H9 (cell line): ENCODE results near the gene NR2F2. TPM values are rescaled to one million over a fixed set of nuclear protein-coding genes. Genes with fewer than 3 reads are reported as not detected.
A peak's percentile ranks its signal among the peaks of the same experiment; 100 is the strongest.

Source experiments
- DNase-seq: peaks from one replicate; pipeline ENCODE4 v3.0.0-alpha.2; 2017
- H2AFZ ChIP-seq: one replicate; pipeline ENCODE4 v1.6.1; 2013; ENCODE audit warnings: mild to moderate bottlenecking, low read length, control low read depth, moderate library complexity
- H2AK5ac ChIP-seq: 2 replicates; pipeline ENCODE4 v1.6.1; 2013; ENCODE audit warnings: low read length, control low read depth, mixed read lengths; ENCODE audit not compliant: insufficient read length
- H2BK120ac ChIP-seq: one replicate; pipeline ENCODE4 v1.6.1; 2013; ENCODE audit warnings: low read depth, mild to moderate bottlenecking, low read length, control low read depth, inconsistent platforms; ENCODE audit not compliant: poor library complexity, severe bottlenecking
- H2BK12ac ChIP-seq: 2 replicates; pipeline ENCODE4 v1.6.1; 2013; ENCODE audit warnings: low read length, control low read depth, mixed read lengths, low read depth; ENCODE audit not compliant: insufficient read length
- H2BK15ac ChIP-seq: 2 replicates; pipeline ENCODE4 v1.6.1; 2013; ENCODE audit warnings: low read depth, low read length, control low read depth
- H2BK20ac ChIP-seq: one replicate; pipeline ENCODE4 v1.6.1; 2013; ENCODE audit warnings: low read depth, mild to moderate bottlenecking, low read length, control low read depth, inconsistent platforms; ENCODE audit not compliant: poor library complexity, severe bottlenecking
- H2BK5ac ChIP-seq: 2 replicates; pipeline ENCODE4 v1.6.1; 2013; ENCODE audit warnings: low read length, control low read depth, mixed read lengths; ENCODE audit not compliant: insufficient read length
- H3K14ac ChIP-seq: 2 replicates; pipeline ENCODE4 v1.6.1; 2013; ENCODE audit warnings: low read length, control low read depth; ENCODE audit not compliant: insufficient read depth
- H3K18ac ChIP-seq: 2 replicates; pipeline ENCODE4 v1.6.1; 2013; ENCODE audit warnings: low read depth, mild to moderate bottlenecking, mixed read lengths, low read length, control low read depth; ENCODE audit not compliant: insufficient read length
- H3K23ac ChIP-seq: 2 replicates; pipeline ENCODE4 v1.6.1; 2013; ENCODE audit warnings: low read length, control low read depth, mixed read lengths, low read depth; ENCODE audit not compliant: insufficient read length
- H3K23me2 ChIP-seq: 2 replicates; pipeline ENCODE4 v1.6.1; 2013; ENCODE audit warnings: low read depth, mild to moderate bottlenecking, mixed read lengths, low read length, control low read depth; ENCODE audit not compliant: insufficient read length, poor library complexity, severe bottlenecking
- H3K27ac ChIP-seq: 2 replicates; pipeline ENCODE4 v1.5.1; 2013; ENCODE audit warnings: low read length, control low read depth, mixed read lengths, low read depth; ENCODE audit not compliant: insufficient read length
- H3K27me3 ChIP-seq: 2 replicates; pipeline ENCODE4 v1.6.1; 2013; ENCODE audit warnings: low read length, control low read depth, inconsistent platforms; ENCODE audit not compliant: insufficient read depth
- H3K4ac ChIP-seq: 2 replicates; pipeline ENCODE4 v1.6.1; 2013; ENCODE audit warnings: low read depth, mild to moderate bottlenecking, control low read depth, inconsistent platforms, low read length, moderate library complexity
- H3K4me1 ChIP-seq: 2 replicates; pipeline ENCODE4 v1.6.1; 2013; ENCODE audit warnings: low read length, control low read depth, inconsistent platforms; ENCODE audit not compliant: insufficient read depth
- H3K4me2 ChIP-seq: 2 replicates; pipeline ENCODE4 v1.6.1; 2013; ENCODE audit warnings: low read length, control low read depth, mixed read lengths; ENCODE audit not compliant: insufficient read length, insufficient read depth
- H3K56ac ChIP-seq: 2 replicates; pipeline ENCODE4 v1.6.1; 2013; ENCODE audit warnings: low read depth, mild to moderate bottlenecking, mixed read lengths, low read length, control low read depth; ENCODE audit not compliant: insufficient read length
- H3K79me1 ChIP-seq: 2 replicates; pipeline ENCODE4 v1.6.1; 2013; ENCODE audit warnings: low read depth, mild to moderate bottlenecking, moderate library complexity, low read length, control low read depth, inconsistent platforms; ENCODE audit not compliant: insufficient read depth, poor library complexity, severe bottlenecking
- H3K79me2 ChIP-seq: 2 replicates; pipeline ENCODE4 v1.6.1; 2013; ENCODE audit warnings: low read length, control low read depth, inconsistent platforms; ENCODE audit not compliant: insufficient read depth
- H3K9ac ChIP-seq: 2 replicates; pipeline ENCODE4 v1.6.1; 2013; ENCODE audit warnings: low read length, control low read depth, mixed read lengths; ENCODE audit not compliant: insufficient read length; ENCODE audit errors: extremely low read depth
- H3K9me3 ChIP-seq: one replicate; pipeline ENCODE4 v1.6.1; 2013; ENCODE audit warnings: low read depth, low read length, inconsistent platforms; ENCODE audit not compliant: control insufficient read depth
- H3T11ph ChIP-seq: one replicate; pipeline ENCODE4 v1.6.1; 2013; ENCODE audit warnings: mild to moderate bottlenecking, low read length, control low read depth, inconsistent platforms
- H4K20me1 ChIP-seq: one replicate; pipeline ENCODE4 v1.6.1; 2013; ENCODE audit not compliant: control insufficient read depth, insufficient read length, insufficient read depth
- H4K5ac ChIP-seq: 2 replicates; pipeline ENCODE4 v1.6.1; 2013; ENCODE audit warnings: low read depth, mild to moderate bottlenecking, mixed read lengths, low read length, control low read depth; ENCODE audit not compliant: insufficient read length
- H4K8ac ChIP-seq: replicated peaks from 2 replicates; pipeline ENCODE4 v1.6.1; 2013; ENCODE audit warnings: low read length, control low read depth, mixed read lengths, low read depth; ENCODE audit not compliant: insufficient read length
- H4K91ac ChIP-seq: 2 replicates; pipeline ENCODE4 v1.6.1; 2013; ENCODE audit warnings: low read depth, mild to moderate bottlenecking, moderate library complexity, mixed read lengths, low read length, control low read depth; ENCODE audit not compliant: insufficient read length
- H3K27ac Mint-ChIP-seq, 3 experiments: 2 replicates in 2 of 3; 3 replicates in 1 of 3; pipeline ENCODE4 v1.8.0; 2020 to 2021; ENCODE audit warnings: mixed read lengths in 3 of 3, mild to moderate bottlenecking in 1 of 3, moderate library complexity in 1 of 3
- H3K27me3 Mint-ChIP-seq: 2 replicates; pipeline ENCODE4 v1.8.0; 2021; ENCODE audit warnings: low read depth, mild to moderate bottlenecking, moderate library complexity, mixed read lengths
- H3K36me3 Mint-ChIP-seq, 3 experiments: 2 replicates in 2 of 3; 3 replicates in 1 of 3; pipeline ENCODE4 v1.8.0; 2020 to 2021; ENCODE audit warnings: low read depth in 3 of 3, mixed read lengths in 3 of 3; ENCODE audit not compliant: insufficient read depth in 1 of 3
- H3K4me1 Mint-ChIP-seq, 2 experiments: 2 replicates each; pipeline ENCODE4 v1.8.0; 2020; ENCODE audit warnings: mixed read lengths in 2 of 2
- H3K4me3 Mint-ChIP-seq, 2 experiments: 2 replicates in 1 of 2; 3 replicates in 1 of 2; pipeline ENCODE4 v1.8.0; 2020 to 2021; ENCODE audit warnings: mild to moderate bottlenecking in 2 of 2, mixed read lengths in 2 of 2, moderate library complexity in 1 of 2
- H3K9me3 Mint-ChIP-seq, 2 experiments: 2 replicates in 1 of 2; 3 replicates in 1 of 2; pipeline ENCODE4 v1.8.0; 2020; ENCODE audit warnings: mild to moderate bottlenecking in 2 of 2, mixed read lengths in 2 of 2, moderate library complexity in 1 of 2
- CTCF ChIP-seq: fragments of 200-600 bp; sonication (generic); conservative IDR thresholded peaks from 3 replicates; pipeline ENCODE4 v1.8.0; 2021; ENCODE audit warnings: antibody characterized with exemption, mild to moderate bottlenecking
- WGBS: extraction: QIAGEN DNeasy Blood & Tissue Kit; methylation state at CpG from one replicate; pipeline ENCODE4 v1.1.7; 2013; ENCODE audit warnings: missing lambda C conversion rate, low lambda C conversion rate, mixed read lengths; ENCODE audit not compliant: insufficient read length; ENCODE audit errors: extremely low coverage; 5-methylcytosine and 5-hydroxymethylcytosine counted together
- total RNA-seq: library from RNA; stranded (reverse); gene quantifications from 2 replicates; pipeline ENCODE4 v1.2.1, GENCODE V29; 2021

The NR2F2 gene
- total RNA-seq, 1 experiment from 2014 or later = 0.24 TPM

- H4K8ac ChIP-seq = no peak overlapping the region
- H4K20me1 ChIP-seq = no peaks in the 10 kb centered on the region
- Mint-ChIP-seq H3K27me3 (peaks cover 100% of the 10 kb centered on the region), H3K4me1 (peaks cover 13 to 50% of the 10 kb centered on the region in 2 experiments), H3K9me3 (peaks cover 0 to 5% of the 10 kb centered on the region in 2 experiments; a peak in 2 of 5 replicates), H3K4me3 (peak overlapping the region; percentile 27 to 83), H3K27ac (no peak overlapping the region), H3K36me3 (no peaks in the 10 kb centered on the region)
- H2BK20ac ChIP-seq = no peak overlapping the region
- H3K4me1 ChIP-seq = 0 out of 2 replicates have a peak, but pooled peaks cover 3% of the 10 kb centered on the region
- no peak overlapping the region for H2AFZ ChIP-seq
- no peak overlapping the region for H2BK15ac ChIP-seq
- H4K5ac ChIP-seq = no peak overlapping the region
- no peak overlapping the region for H3K18ac ChIP-seq
- peaks cover 14% of the 10 kb centered on the region for H3K23me2 ChIP-seq
- no peak overlapping the region for H3T11ph ChIP-seq
- no peaks in the 10 kb centered on the region for H3K79me2 ChIP-seq
- H3K4me2 ChIP-seq = peak overlapping the region; percentile 23
- peak; percentile 45 for DNase-seq
- no peak for TF ChIP-seq CTCF
- H3K79me1 ChIP-seq = no peaks in the 10 kb centered on the region
- no peak overlapping the region for H3K56ac ChIP-seq
- no peak overlapping the region for H3K27ac ChIP-seq
- H3K4ac ChIP-seq = no peak overlapping the region
- no peak overlapping the region for H2AK5ac ChIP-seq
- H2BK120ac ChIP-seq = no peak overlapping the region
- H2BK5ac ChIP-seq = no peak overlapping the region
- H4K91ac ChIP-seq = no peak overlapping the region
- peaks cover 71% of the 10 kb centered on the region for H3K27me3 ChIP-seq
- no CpG with 5 or more reads among the region's 64 CpGs for WGBS
- no peak overlapping the region for H3K23ac ChIP-seq
- no peak overlapping the region for H3K14ac ChIP-seq
- H3K9me3 ChIP-seq = no peaks in the 10 kb centered on the region
- no peak overlapping the region for H3K9ac ChIP-seq
- H2BK12ac ChIP-seq = no peak overlapping the region
These were observed 8.6 kb upstream of the NR2F2 start for GRCh38 chr15:96321639-96322535.
